Lower leg skin (tissue), 4 donors: ENCODE measurements around the gene MUC6. TPM values are rescaled to one million over a fixed set of nuclear protein-coding genes. Genes with fewer than 3 reads are reported as not detected.

Experiments
- DNase-seq, 2 donors: peaks; one replicate each; pipeline ENCODE4 v3.0.0-alpha.2; 2019; ENCODE audit warnings: low spot score in 2 of 2
- H3K4me3 ChIP-seq: fragments of 200-600 bp; sonication (generic); 2 replicates; pipeline ENCODE4 v1.5.1; 2017; ENCODE audit warnings: mild to moderate bottlenecking, low read depth; ENCODE audit not compliant: poor library complexity, severe bottlenecking
- CTCF ChIP-seq, 3 donors: fragments of 450-650 bp; IDR thresholded peaks; one replicate each; pipeline ENCODE4 v1.5.1; 2016; ENCODE audit warnings: antibody characterized with exemption in 3 of 3, mild to moderate bottlenecking in 3 of 3, moderate library complexity in 2 of 3
- POLR2A ChIP-seq, 2 donors: fragments of 450-650 bp; IDR thresholded peaks; one replicate each; pipeline ENCODE4 v1.6.1; 2016 to 2017; ENCODE audit warnings: antibody characterized with exemption in 2 of 2, mild to moderate bottlenecking in 1 of 2, moderate library complexity in 1 of 2
- WGBS, 2 donors: methylation state at CpG; one replicate each; pipeline ENCODE4 v1.1.5; 2018; 5-methylcytosine and 5-hydroxymethylcytosine counted together
- intact Hi-C: fragments of 100-400 bp; cut with DNase I; formaldehyde crosslinking; loops from one replicate; pipeline ENCODE4 v1.15.0; 2023; ENCODE audit warnings: low total_unique reads
- total RNA-seq, 4 donors: library from RNA; depleted of rRNA; stranded (reverse); fragments of >200 nt; gene quantifications; one replicate each; pipeline ENCODE4 v1.1.0, GENCODE V29; 2016

The MUC6 gene
- total RNA-seq, 4 donors from 2014 or later: not detected

GRCh38 chr11:1039481-1040427 is 3.2 kb upstream of the MUC6 start:
- TF ChIP-seq CTCF (IDR thresholded peaks at IDR 0.05) (no peak), POLR2A (IDR thresholded peaks at IDR 0.05) (no peak)
- DNase-seq: no peak
- 56 to 63% methylated on average over 8 to 22 of the region's 32 CpGs for WGBS, 2 donors
- intact Hi-C loops: no loop called here
- H3K4me3 ChIP-seq: no peak overlapping the region

GRCh38 chr11:1038921-1039320 is 2.4 kb upstream of the MUC6 start:
- H3K4me3 ChIP-seq: no peak overlapping the region
- DNase-seq: no peak
- intact Hi-C loops: no loop called here
- TF ChIP-seq CTCF (IDR thresholded peaks at IDR 0.05): no peak
- WGBS, 2 donors: 85 to 89% methylated on average over 12 of the region's 12 CpGs

- DNase-seq: no peak
- 72 to 75% methylated on average over 8 of the region's 10 CpGs for WGBS, 2 donors
- intact Hi-C loops: no loop called here
- no peak for TF ChIP-seq POLR2A (IDR thresholded peaks at IDR 0.05)
- no peak for TF ChIP-seq CTCF (IDR thresholded peaks at IDR 0.05)
- no peak overlapping the region for H3K4me3 ChIP-seq
Measured at GRCh38 chr11:1038361-1038760, 1.8 kb upstream of the MUC6 start.

- intact Hi-C loops: no loop called here
- H3K4me3 ChIP-seq: no peak overlapping the region
- TF ChIP-seq POLR2A (IDR thresholded peaks at IDR 0.05) (no peak), CTCF (IDR thresholded peaks at IDR 0.05) (no peak)
- DNase-seq: no peak
- WGBS, 2 donors: 62 to 64% methylated on average over 16 to 26 of the region's 26 CpGs
Measured at GRCh38 chr11:1037506-1038055, 1.1 kb upstream of the MUC6 start.

- H3K4me3 ChIP-seq: no peak overlapping the region
- TF ChIP-seq CTCF (IDR thresholded peaks at IDR 0.05): no peak
- no peak for TF ChIP-seq POLR2A (IDR thresholded peaks at IDR 0.05)
- WGBS, 2 donors: 50 to 55% methylated on average over 4 to 12 of the region's 13 CpGs
- DNase-seq: no peak
- intact Hi-C loops: no loop called here
Measured at GRCh38 chr11:1036931-1037330, 413 bp upstream of the MUC6 start.
